Fibroblast of lung (primary cell): ENCODE data around the gene FMNL1. TPM values are rescaled to one million over a fixed set of nuclear protein-coding genes. Genes with fewer than 3 reads are reported as not detected.

Experiments used
- DNase-seq, 2 donors: peaks; one replicate each; pipeline versions ENCODE4 v3.0.0 to v3.0.0-alpha.2; 2010; ENCODE audit warnings: low read depth in 2 of 2
- H2AFZ ChIP-seq: 2 replicates; pipeline ENCODE4 v1.5.1; 2012; ENCODE audit warnings: low read length, control low read depth, inconsistent platforms
- H3K27ac ChIP-seq: 2 replicates; pipeline ENCODE4 v1.5.1; 2011; ENCODE audit warnings: low read length, control low read depth; ENCODE audit not compliant: insufficient read depth
- H3K27me3 ChIP-seq: 2 replicates; pipeline ENCODE4 v1.5.1; 2011; ENCODE audit warnings: mild to moderate bottlenecking, low read length; ENCODE audit not compliant: control insufficient read depth, insufficient read depth
- H3K36me3 ChIP-seq: 2 replicates; pipeline ENCODE4 v1.5.1; 2011; ENCODE audit warnings: low read length; ENCODE audit not compliant: control insufficient read depth, insufficient read depth
- H3K4me1 ChIP-seq: 2 replicates; pipeline ENCODE4 v1.5.1; 2011; ENCODE audit warnings: low read length; ENCODE audit not compliant: control insufficient read depth, insufficient read depth; ENCODE audit errors: extremely low read depth
- H3K4me2 ChIP-seq: 2 replicates; pipeline ENCODE4 v1.5.1; 2011; ENCODE audit warnings: low read length, control low read depth; ENCODE audit not compliant: insufficient read depth; ENCODE audit errors: extremely low read depth
- H3K4me3 ChIP-seq, 4 experiments: fragments of 200-600 bp in 1 of 4; sonication (generic) in 1 of 4; replicated peaks in 1 of 4; 2 replicates each; pipeline ENCODE4 v1.5.1; 2011 to 2016; ENCODE audit warnings: low read length in 4 of 4, low read depth in 3 of 4, mild to moderate bottlenecking in 3 of 4, control low read depth in 2 of 4, inconsistent platforms in 1 of 4, mixed read lengths in 1 of 4; ENCODE audit not compliant: insufficient read depth in 1 of 4; ENCODE audit errors: control extremely low read depth in 1 of 4
- H3K79me2 ChIP-seq: 2 replicates; pipeline ENCODE4 v1.5.1; 2012; ENCODE audit warnings: mild to moderate bottlenecking, low read length, inconsistent platforms; ENCODE audit not compliant: control insufficient read depth, insufficient read depth
- H3K9ac ChIP-seq: 2 replicates; pipeline ENCODE4 v1.5.1; 2011; ENCODE audit warnings: mild to moderate bottlenecking, low read length, control low read depth; ENCODE audit not compliant: insufficient read depth
- H3K9me3 ChIP-seq: 2 replicates; pipeline ENCODE4 v1.5.1; 2012; ENCODE audit warnings: low read depth, low read length; ENCODE audit not compliant: control insufficient read depth, insufficient read depth
- H4K20me1 ChIP-seq: 2 replicates; pipeline ENCODE4 v1.5.1; 2011; ENCODE audit warnings: low read length; ENCODE audit not compliant: control insufficient read depth, insufficient read depth; ENCODE audit errors: extremely low read depth
- EZH2 ChIP-seq: IDR thresholded peaks from 2 replicates; pipeline ENCODE4 v1.5.1; 2012; ENCODE audit warnings: low read length, control low read depth, mild to moderate bottlenecking; ENCODE audit errors: missing control alignments
- polyA plus RNA-seq, 2 donors: library from polyadenylated mRNA; depleted of rRNA in 1 of 2; stranded (reverse) in 1 of 2; unstranded in 1 of 2; fragments of >200 nt; gene quantifications; 2 replicates each; pipeline ENCODE4 v1.2.1, GENCODE V29; 2011 to 2012; ENCODE audit warnings: missing spikeins in 1 of 2
- total RNA-seq: library from RNA; depleted of rRNA; stranded (reverse); fragments of >200 nt; gene quantifications from 2 replicates; pipeline ENCODE4 v1.2.1, GENCODE V29; 2014
- TF ChIP-seq, protein P1 (sequence below), 2 donors: IDR thresholded peaks in 1 of 2; conservative IDR thresholded peaks in 1 of 2; 1 replicate in 1 of 2; 2 replicates in 1 of 2; pipeline ENCODE4 v1.5.1; 2011 to 2012; ENCODE audit warnings: low read length in 2 of 2, control low read depth in 1 of 2, inconsistent platforms in 1 of 2, low read depth in 1 of 2, mild to moderate bottlenecking in 1 of 2

Gene FMNL1
- total and polyA plus RNA-seq, 2 donors (not counting 1 experiment from before 2014, with no cell fraction given): 1.1 to 2.8 TPM

DNA sequence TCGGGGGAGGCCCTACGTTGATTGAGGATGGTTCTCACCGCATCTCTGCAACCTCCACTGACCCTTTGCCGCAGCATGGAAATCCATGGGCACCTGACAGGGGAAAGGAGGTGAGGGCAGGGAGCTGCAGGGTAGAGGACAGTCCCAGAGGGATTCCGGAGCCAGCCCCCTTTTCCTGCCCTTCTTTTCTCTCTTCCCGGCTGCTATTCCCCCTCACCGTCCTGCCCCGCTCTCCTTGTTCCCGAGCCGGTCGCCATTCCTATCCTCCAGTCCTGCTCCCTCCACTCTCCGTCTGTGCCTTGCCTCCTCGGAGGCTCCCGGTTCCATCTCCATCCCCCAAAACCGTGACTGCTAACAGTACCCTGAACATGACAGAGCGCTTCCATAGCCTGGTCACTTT, 35.4 kb downstream of the FMNL1 start:
- DNase-seq: no peak
- Histone ChIP-seq H3K4me2 (no peak overlapping the region), H3K4me3 (no peak overlapping the region), H3K36me3 (no peaks in the 10 kb centered on the region), H4K20me1 (no peaks in the 10 kb centered on the region), H3K4me1 (peaks cover under 1% of the 10 kb centered on the region), H3K27me3 (peaks cover 10% of the 10 kb centered on the region), H2AFZ (no peak overlapping the region), H3K27ac (no peak overlapping the region), H3K9ac (no peak overlapping the region), H3K79me2 (no peaks in the 10 kb centered on the region), H3K9me3 (no peaks in the 10 kb centered on the region)
- TF ChIP-seq, protein P1, sequence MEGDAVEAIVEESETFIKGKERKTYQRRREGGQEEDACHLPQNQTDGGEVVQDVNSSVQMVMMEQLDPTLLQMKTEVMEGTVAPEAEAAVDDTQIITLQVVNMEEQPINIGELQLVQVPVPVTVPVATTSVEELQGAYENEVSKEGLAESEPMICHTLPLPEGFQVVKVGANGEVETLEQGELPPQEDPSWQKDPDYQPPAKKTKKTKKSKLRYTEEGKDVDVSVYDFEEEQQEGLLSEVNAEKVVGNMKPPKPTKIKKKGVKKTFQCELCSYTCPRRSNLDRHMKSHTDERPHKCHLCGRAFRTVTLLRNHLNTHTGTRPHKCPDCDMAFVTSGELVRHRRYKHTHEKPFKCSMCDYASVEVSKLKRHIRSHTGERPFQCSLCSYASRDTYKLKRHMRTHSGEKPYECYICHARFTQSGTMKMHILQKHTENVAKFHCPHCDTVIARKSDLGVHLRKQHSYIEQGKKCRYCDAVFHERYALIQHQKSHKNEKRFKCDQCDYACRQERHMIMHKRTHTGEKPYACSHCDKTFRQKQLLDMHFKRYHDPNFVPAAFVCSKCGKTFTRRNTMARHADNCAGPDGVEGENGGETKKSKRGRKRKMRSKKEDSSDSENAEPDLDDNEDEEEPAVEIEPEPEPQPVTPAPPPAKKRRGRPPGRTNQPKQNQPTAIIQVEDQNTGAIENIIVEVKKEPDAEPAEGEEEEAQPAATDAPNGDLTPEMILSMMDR (conservative IDR thresholded peaks at IDR 0.05 in 1 of 2, IDR thresholded peaks at IDR 0.05 in 1 of 2; ENCODE audit: low read depth in 1 of 2, low read length in 2 of 2): no peak
- TF ChIP-seq EZH2: no peak

DNA sequence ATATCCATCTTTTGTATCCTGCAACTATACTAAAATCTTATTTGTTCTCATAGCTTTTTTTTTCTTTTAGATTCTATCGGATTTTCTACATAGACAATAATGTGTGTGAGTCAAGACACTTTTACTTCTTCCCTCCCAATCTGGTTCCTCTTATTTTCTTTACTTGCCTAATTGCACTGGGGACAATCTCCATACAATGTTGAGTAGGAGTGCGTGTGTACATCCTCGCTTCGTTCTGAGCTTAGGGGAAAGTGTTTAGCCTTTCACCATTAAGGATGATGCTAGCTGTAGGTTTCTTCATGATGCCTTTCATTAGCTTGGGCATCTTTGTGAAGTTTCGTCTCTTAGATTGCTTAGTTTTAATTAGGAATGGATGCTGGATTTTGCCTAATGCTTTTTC, 37.3 kb downstream of the FMNL1 start:
- DNase-seq: no peak
- no peak overlapping the region for H3K4me2 ChIP-seq
- H3K27ac ChIP-seq: no peak overlapping the region
- no peaks in the 10 kb centered on the region for H3K9me3 ChIP-seq
- H3K36me3 ChIP-seq: no peaks in the 10 kb centered on the region
- no peak overlapping the region for H2AFZ ChIP-seq
- no peaks in the 10 kb centered on the region for H3K79me2 ChIP-seq
- TF ChIP-seq, protein P1 (conservative IDR thresholded peaks at IDR 0.05 in 1 of 2, IDR thresholded peaks at IDR 0.05 in 1 of 2; ENCODE audit: low read depth in 1 of 2, low read length in 2 of 2): no peak
- TF ChIP-seq EZH2: no peak
- H3K27me3 ChIP-seq: peaks cover 10% of the 10 kb centered on the region
- peaks cover 10% of the 10 kb centered on the region for H3K4me1 ChIP-seq
- no peak overlapping the region for H3K9ac ChIP-seq
- no peaks in the 10 kb centered on the region for H4K20me1 ChIP-seq
- no peak overlapping the region for H3K4me3 ChIP-seq

DNA sequence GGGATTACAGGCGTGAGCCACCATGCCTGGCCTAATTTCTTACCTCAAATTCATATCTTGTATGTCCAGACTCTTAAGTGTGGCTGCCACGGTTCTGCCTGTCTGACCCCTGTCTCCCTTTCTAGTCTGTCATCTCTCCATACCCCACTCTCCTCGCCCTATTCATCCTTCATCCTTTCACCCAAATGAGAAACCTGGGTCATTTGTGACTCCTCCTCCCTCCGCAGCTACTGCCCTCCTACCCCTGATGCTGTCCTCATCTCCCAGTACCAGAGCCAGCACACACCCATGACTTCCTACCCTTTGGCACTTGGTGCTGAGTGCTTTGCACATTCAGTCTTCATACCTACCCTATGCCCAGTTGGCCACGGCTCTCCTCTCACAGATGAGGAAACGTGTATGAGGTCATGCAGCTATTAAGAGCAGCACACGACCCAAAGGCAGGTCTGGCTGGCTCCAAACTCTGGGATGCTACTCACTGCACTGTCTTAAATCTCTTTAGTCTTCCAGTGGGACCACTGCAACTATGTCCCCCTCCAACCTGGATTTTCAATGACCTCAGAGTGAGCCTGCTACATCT, 38.6 kb downstream of the FMNL1 start:
- no peaks in the 10 kb centered on the region for H4K20me1 ChIP-seq
- no peak overlapping the region for H3K27ac ChIP-seq
- H2AFZ ChIP-seq: no peak overlapping the region
- no peak overlapping the region for H3K9ac ChIP-seq
- H3K4me1 ChIP-seq: peaks cover 10% of the 10 kb centered on the region
- no peak for DNase-seq
- peaks cover 4% of the 10 kb centered on the region for H3K36me3 ChIP-seq
- no peak overlapping the region for H3K4me2 ChIP-seq
- H3K4me3 ChIP-seq: no peak overlapping the region
- H3K79me2 ChIP-seq: no peaks in the 10 kb centered on the region
- TF ChIP-seq, protein P1 (conservative IDR thresholded peaks at IDR 0.05 in 1 of 2, IDR thresholded peaks at IDR 0.05 in 1 of 2; ENCODE audit: low read depth in 1 of 2, low read length in 2 of 2): no peak
- TF ChIP-seq EZH2: no peak
- H3K27me3 ChIP-seq: peaks cover 10% of the 10 kb centered on the region
- H3K9me3 ChIP-seq: no peaks in the 10 kb centered on the region
